Central memory CD8-positive, alpha-beta T cell (primary cell): Measurements from ENCODE around the gene CCDC149.

Experiments
- ATAC-seq: fragments of 150-1000 bp; cut with Tn5 transposase; replicated peaks from 2 replicates; pipeline ENCODE4 v1.10.0; 2022; ENCODE audit warnings: mild to moderate bottlenecking, moderate FRiP score, moderate number of reproducible peaks; ENCODE audit not compliant: poor library complexity, severe bottlenecking; ENCODE audit errors: extremely low read depth
- DNase-seq, 2 donors: peaks; one replicate each; pipeline ENCODE4 v3.0.0; 2021; ENCODE audit warnings: low spot score in 2 of 2
- H3K27ac Mint-ChIP-seq: one replicate; pipeline ENCODE4 v1.8.0; 2022; ENCODE audit warnings: low read depth, mild to moderate bottlenecking, moderate library complexity, mixed read lengths
- H3K27me3 Mint-ChIP-seq: one replicate; pipeline ENCODE4 v1.8.0; 2022; ENCODE audit warnings: mixed read lengths
- H3K36me3 Mint-ChIP-seq: one replicate; pipeline ENCODE4 v1.8.0; 2022; ENCODE audit warnings: mild to moderate bottlenecking, moderate library complexity, mixed read lengths; ENCODE audit not compliant: insufficient read depth
- H3K4me1 Mint-ChIP-seq: one replicate; pipeline ENCODE4 v1.8.0; 2022; ENCODE audit warnings: mixed read lengths
- H3K4me3 Mint-ChIP-seq: one replicate; pipeline ENCODE4 v1.8.0; 2022; ENCODE audit warnings: mild to moderate bottlenecking, moderate library complexity, mixed read lengths
- H3K9me3 Mint-ChIP-seq: one replicate; pipeline ENCODE4 v1.8.0; 2022; ENCODE audit warnings: mixed read lengths

CCDC149 gene

DNA sequence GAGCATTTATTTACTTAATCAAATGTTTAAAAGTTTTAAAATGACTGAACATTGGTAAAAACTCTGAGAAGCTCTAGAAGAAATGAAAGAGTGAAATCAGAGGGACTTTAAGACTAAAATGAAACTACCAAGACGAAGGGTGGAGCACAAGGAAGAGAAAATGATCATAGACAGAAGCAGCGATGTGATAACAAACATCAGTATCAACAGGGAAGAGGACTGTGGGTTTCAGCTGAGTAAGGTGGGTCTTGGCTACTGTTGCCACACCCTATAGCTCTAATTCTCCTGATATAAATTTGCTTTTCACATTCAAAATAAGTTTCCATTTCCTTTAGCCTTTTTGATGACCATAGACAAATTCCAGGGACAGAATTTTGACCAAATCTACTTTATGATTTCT is 99.1 kb downstream of the CCDC149 start:
- H3K27ac Mint-ChIP-seq = no peak overlapping the region
- no peak overlapping the region for H3K4me3 Mint-ChIP-seq
- H3K27me3 Mint-ChIP-seq = no peaks in the 10 kb centered on the region
- H3K9me3 Mint-ChIP-seq = peaks cover 18% of the 10 kb centered on the region
- no peak for DNase-seq
- H3K4me1 Mint-ChIP-seq = no peaks in the 10 kb centered on the region
- ATAC-seq = no peak
- H3K36me3 Mint-ChIP-seq = no peaks in the 10 kb centered on the region

DNA sequence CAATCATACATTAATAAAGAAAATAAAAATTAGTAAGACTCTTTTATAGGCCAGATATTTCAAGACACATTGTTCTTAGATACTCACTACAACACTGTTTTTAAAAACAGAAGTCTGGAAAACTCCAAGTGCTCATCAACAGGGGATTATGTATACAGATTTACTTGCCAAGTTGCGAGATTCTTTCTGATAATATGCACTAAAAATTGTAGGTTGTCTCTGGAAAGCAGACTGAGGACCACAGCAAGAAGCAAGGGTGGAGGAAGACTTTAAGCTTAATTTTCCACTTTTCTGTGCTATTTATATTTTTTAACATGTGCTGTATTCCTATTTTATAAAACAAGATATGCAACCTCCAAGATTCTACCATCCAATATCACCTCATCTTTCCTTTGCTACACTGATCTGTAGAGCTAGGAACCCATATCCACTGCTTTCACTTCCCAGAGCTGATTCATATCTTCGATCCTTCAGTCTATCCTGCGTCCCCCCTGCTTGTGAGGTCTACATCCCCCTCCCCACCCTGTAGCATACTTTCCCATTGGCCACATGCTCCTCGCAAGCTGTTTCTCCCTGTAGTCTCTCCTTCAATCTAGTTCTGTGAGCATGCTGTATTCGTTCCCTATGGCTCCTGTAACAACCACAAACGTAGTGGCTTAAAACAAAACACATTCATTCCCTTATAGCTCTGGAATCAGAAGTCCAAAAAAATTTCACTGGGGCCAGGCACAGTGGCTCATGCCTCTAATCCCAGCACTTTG is 101.8 kb downstream of the CCDC149 start:
- ATAC-seq = no peak
- Mint-ChIP-seq H3K36me3 (no peaks in the 10 kb centered on the region), H3K27ac (no peak overlapping the region), H3K4me1 (no peaks in the 10 kb centered on the region), H3K27me3 (no peaks in the 10 kb centered on the region), H3K9me3 (peaks cover 10% of the 10 kb centered on the region), H3K4me3 (no peak overlapping the region)
- DNase-seq = no peak

DNA sequence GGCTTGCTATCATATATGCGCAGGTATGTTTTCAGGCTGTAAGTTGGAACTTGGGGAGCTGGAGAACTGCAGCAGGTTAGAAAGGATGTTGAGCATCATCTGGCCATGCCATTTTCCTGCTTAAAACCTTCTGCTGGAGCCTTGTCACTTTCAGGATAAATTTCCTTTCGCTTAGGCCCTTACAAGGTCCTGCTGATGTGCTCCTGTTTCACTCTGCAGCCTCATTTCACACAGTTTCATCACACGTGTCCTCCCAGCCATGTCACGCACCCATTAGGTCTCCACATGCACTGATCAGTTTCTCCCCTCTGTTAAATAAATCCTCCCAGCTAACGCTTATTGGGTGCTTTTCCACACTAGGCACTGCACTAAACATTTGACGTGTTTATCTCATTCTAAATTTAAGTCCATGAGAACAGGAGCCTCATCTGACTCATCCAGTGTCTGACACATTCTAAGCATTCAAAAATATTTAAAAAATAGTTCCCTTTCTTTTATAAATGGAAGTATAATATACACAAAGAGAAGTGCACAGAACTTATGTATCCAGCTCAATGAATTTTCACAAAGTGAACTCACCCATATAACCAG is 102.9 kb downstream of the CCDC149 start:
- ATAC-seq (no peak), DNase-seq (no peak)
- Mint-ChIP-seq H3K27me3 (peaks cover 3% of the 10 kb centered on the region), H3K27ac (no peak overlapping the region), H3K36me3 (no peaks in the 10 kb centered on the region), H3K9me3 (peaks cover 14% of the 10 kb centered on the region), H3K4me3 (no peak overlapping the region), H3K4me1 (peaks cover 2% of the 10 kb centered on the region)

DNA sequence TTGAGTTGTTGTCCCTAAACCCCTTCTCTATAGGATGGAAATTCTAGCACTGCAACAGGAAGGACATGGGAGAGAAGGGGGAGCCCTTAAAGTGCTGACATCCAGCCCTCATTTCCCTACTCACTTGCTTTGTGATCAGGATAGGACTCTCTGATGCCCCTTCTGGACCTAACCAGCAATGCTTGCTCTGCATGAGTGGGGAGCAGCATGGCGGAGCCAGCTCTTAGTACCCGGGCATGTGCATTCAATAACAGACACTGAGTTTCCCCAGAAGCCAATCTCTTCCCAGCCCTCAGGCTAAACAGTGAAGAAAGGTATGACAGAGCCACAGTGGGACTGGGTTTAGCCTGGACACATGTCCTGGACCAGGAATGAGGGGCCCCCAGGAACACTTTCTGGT is 103.5 kb downstream of the CCDC149 start:
- DNase-seq (no peak), ATAC-seq (no peak)
- Mint-ChIP-seq H3K9me3 (peaks cover 19% of the 10 kb centered on the region), H3K36me3 (no peaks in the 10 kb centered on the region), H3K4me1 (peaks cover 7% of the 10 kb centered on the region), H3K27me3 (peaks cover 8% of the 10 kb centered on the region), H3K27ac (no peak overlapping the region), H3K4me3 (no peak overlapping the region)

DNA sequence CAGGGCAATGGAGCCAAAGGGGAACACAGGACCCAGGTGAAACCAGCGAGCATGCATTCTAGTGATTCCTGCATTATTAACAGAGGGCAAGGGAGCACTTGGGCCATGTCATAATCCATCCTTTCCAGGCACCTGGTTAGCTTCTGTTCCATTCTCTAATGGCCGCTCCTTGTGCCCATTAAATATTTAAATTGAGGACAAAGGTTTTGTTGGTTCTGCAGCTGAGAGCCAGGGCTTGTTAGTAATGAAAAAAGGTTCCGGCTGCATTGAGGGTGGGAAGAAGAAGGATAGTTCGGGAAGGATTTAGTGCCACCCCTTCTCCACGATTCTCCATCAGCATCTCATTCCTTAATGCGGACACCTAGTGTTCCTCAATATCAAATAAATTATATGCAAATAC is 103.9 kb downstream of the CCDC149 start:
- Mint-ChIP-seq H3K4me3 (no peak overlapping the region), H3K9me3 (peaks cover 19% of the 10 kb centered on the region), H3K36me3 (no peaks in the 10 kb centered on the region), H3K27ac (no peak overlapping the region), H3K27me3 (peaks cover 13% of the 10 kb centered on the region), H3K4me1 (peaks cover 7% of the 10 kb centered on the region)
- ATAC-seq = no peak
- DNase-seq = no peak

DNA sequence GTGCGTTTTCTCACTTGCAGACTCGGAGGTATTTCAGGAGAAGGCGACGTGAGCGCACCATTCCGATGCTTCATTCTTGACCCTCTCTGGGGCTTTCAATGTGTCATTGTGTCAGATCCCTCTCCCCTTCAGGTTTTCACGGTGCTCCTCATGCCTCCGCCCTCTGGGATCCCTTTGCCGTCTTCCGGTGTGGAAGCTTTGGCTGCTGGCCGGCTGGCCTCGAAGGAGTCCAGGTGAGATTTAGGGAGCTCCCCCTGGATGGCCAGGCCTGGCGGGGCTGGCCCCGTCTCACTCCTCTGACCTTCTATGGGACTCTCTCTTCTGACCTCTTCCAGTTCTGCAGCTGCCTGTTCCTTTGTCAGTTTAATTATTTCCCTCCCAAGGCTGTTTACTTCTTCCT is 104.6 kb downstream of the CCDC149 start:
- DNase-seq (no peak), ATAC-seq (no peak)
- H3K4me1 Mint-ChIP-seq = peaks cover 7% of the 10 kb centered on the region
- no peaks in the 10 kb centered on the region for H3K36me3 Mint-ChIP-seq
- no peak overlapping the region for H3K4me3 Mint-ChIP-seq
- no peak overlapping the region for H3K27ac Mint-ChIP-seq
- peaks cover 20% of the 10 kb centered on the region for H3K27me3 Mint-ChIP-seq
- H3K9me3 Mint-ChIP-seq = peaks cover 19% of the 10 kb centered on the region

DNA sequence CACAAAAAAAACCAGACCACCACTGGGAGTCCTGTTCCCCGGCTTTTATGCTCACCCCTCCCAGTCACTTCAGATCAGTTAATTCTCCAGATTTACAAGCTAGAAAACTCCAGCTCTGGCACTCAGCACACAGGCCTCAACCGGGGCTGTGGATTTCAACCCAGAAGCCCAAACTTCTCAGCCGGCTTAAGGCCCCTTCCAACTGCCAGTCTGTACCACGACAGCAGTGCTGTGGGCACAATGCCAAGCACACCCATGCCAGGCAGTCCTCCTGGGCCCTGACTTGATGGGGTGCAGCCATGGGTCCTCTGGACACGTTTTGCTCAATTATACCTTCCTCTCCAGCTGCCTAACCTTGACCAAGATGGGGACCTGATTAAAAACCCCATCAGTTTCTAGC is 105.2 kb downstream of the CCDC149 start:
- no peak overlapping the region for H3K27ac Mint-ChIP-seq
- ATAC-seq (no peak), DNase-seq (no peak)
- H3K4me3 Mint-ChIP-seq = no peak overlapping the region
- H3K9me3 Mint-ChIP-seq = peaks cover 17% of the 10 kb centered on the region
- peaks cover 26% of the 10 kb centered on the region for H3K27me3 Mint-ChIP-seq
- no peaks in the 10 kb centered on the region for H3K36me3 Mint-ChIP-seq
- H3K4me1 Mint-ChIP-seq = peaks cover 7% of the 10 kb centered on the region

DNA sequence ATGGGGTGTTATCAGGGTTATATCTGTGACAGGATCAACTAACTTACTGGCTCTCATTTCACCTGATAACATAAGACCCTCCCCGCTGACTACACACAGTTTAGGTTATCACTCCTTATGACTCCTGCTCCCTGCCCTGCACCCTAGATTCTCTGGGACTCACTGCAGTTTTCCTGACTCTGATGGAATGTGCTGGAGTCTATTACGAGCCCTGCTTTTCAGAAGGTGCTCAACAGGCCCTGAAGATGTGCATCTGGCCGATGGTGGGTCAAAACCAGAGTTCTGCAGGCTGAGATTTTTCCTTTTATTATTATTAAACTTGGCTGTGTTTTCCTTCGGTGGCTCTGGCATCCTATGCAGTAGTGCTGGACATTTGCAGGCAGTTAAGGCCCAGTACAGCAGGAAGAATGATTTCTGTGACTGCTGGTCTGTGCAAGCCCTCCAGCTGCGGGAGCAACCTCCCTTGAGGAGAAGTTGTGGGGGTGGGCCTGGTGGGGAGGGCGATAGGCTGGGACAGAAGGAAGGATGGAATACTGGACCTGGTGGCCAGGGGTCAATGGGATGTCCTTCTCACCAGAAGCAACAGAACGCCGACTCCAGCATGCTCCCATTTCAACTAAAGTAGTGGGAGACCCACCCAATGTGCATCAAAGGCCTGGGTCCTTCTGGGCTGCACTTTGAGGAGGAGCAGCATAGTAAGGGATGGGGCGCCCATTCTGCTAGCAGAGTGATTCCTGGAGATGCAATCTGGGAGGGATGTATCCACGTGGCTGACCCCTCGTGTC is 106.4 kb downstream of the CCDC149 start:
- no peak overlapping the region for H3K4me3 Mint-ChIP-seq
- H3K27me3 Mint-ChIP-seq = peaks cover 38% of the 10 kb centered on the region
- peaks cover 7% of the 10 kb centered on the region for H3K4me1 Mint-ChIP-seq
- ATAC-seq (no peak), DNase-seq (no peak)
- no peak overlapping the region for H3K27ac Mint-ChIP-seq
- H3K9me3 Mint-ChIP-seq = peaks cover 9% of the 10 kb centered on the region
- no peaks in the 10 kb centered on the region for H3K36me3 Mint-ChIP-seq

DNA sequence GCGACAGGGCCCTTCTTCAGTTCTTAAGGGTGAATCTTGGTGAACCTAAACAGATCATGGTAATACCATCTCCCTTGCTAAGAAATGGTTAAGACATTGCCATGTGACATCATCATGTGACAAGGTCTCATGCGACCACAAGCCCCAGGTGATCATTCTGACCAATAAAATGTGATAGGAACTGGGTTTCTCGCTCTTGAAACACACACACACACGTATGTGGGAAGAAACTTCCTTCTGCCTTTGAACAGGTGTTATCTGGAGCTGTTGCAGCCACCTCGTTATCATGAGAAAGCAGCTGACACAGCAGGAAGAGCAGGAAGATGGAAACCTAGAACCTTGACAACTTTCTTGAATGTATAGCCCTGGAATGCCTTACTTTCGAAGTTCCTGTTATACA is 107.3 kb downstream of the CCDC149 start:
- H3K4me3 Mint-ChIP-seq = no peak overlapping the region
- H3K27me3 Mint-ChIP-seq = peaks cover 46% of the 10 kb centered on the region
- no peak for ATAC-seq
- peaks cover 9% of the 10 kb centered on the region for H3K9me3 Mint-ChIP-seq
- H3K27ac Mint-ChIP-seq = no peak overlapping the region
- no peak for DNase-seq
- peaks cover 7% of the 10 kb centered on the region for H3K4me1 Mint-ChIP-seq
- no peaks in the 10 kb centered on the region for H3K36me3 Mint-ChIP-seq

DNA sequence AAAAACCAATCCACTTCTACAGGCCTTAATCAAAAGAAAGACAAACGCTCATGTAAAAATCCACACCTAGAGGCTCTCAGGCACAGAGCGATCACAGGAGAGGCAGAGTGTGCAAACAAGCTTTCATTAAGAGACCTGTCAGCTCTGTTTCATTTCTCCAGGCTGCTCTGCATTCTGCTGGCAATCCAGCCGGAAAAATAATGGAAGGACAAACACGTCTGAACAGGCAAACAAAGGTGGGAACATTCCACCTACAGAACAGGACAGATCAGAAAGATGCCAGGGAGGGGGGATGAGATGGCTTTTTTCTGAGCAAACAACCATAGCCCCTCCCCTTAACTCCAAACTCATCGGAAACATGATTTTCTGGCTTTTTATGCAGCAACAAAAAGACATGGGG is 107.8 kb downstream of the CCDC149 start:
- Mint-ChIP-seq H3K27ac (no peak overlapping the region), H3K4me3 (no peak overlapping the region), H3K36me3 (no peaks in the 10 kb centered on the region), H3K9me3 (peaks cover 9% of the 10 kb centered on the region), H3K4me1 (peaks cover 7% of the 10 kb centered on the region), H3K27me3 (peaks cover 51% of the 10 kb centered on the region)
- no peak for DNase-seq
- ATAC-seq = no peak

DNA sequence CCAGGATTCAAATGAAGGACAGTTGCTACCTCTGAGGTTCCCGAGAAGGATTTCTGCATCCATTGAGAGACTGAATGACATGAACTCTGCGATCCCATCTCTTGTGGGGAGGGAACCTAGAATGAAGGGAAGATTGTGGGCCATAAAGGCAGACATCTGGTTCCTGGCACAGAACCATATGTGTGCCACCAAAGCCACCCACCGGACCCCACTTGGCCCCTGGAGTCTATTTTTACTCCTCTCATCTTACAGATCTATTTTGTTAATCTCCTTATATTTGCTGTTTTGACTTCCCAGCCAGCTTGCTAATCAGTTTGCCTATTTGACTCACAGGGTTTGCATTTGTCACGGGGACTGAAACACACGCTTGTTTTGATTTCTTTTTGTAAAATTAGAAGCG is 110.2 kb downstream of the CCDC149 start:
- Mint-ChIP-seq H3K4me3 (no peak overlapping the region), H3K27ac (no peak overlapping the region), H3K36me3 (no peaks in the 10 kb centered on the region), H3K27me3 (peaks cover 67% of the 10 kb centered on the region), H3K9me3 (peaks cover 9% of the 10 kb centered on the region), H3K4me1 (peaks cover 7% of the 10 kb centered on the region)
- no peak for ATAC-seq
- DNase-seq = no peak

DNA sequence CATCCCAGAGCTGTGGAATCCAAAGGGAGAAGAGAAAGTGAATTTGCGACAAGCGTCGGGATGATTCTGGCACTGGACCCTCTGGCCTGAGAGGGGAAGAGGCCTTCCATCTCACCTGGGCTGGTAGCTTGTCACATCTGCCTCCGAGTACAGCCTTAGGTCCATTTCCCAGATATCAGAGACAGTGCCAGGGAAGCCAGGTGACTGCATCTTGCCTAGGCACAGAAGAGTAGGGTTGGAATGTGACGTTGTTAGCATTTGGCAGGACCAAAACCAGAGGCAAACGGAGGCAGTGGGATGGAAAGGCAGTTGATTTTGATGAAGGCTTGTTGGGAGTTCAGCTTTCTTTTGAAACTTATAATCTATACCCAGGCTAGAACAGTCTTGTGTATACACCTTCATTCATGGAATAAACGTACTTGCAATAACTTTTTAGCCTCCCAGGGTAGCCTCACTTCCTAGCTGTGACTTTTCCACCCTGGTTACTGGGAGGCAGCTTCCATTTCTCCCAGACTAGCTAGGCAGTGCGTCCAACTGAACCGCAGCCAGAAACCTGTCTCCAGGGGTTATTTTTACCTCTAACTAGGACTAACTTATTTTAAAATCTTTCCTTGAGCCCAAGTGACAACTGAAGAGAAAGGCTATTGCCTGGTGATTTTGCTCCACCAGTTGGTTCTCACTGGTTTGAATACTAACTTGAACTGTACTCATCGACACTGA is 111.5 kb downstream of the CCDC149 start:
- Mint-ChIP-seq H3K4me1 (peaks cover 7% of the 10 kb centered on the region), H3K36me3 (peaks cover 2% of the 10 kb centered on the region), H3K4me3 (no peak overlapping the region), H3K9me3 (peaks cover 9% of the 10 kb centered on the region), H3K27ac (no peak overlapping the region), H3K27me3 (peaks cover 69% of the 10 kb centered on the region)
- ATAC-seq = no peak
- DNase-seq = no peak
